AG04450 (cell line): Measurements from ENCODE around the gene ATP2A3. TPM values are rescaled to one million over a fixed set of nuclear protein-coding genes. Genes with fewer than 3 reads are reported as not detected.

ENCODE experiments used
- CTCF ChIA-PET: fragments of 300-600, 350-600 bp; formaldehyde crosslinking; extraction: SDS; loops from one replicate; lab custom pipeline; 2022; ENCODE audit warnings: antibody characterized with exemption, inconsistent platforms; lab: Charles Lee
- POLR2A ChIA-PET: fragments of 350-600 bp; formaldehyde crosslinking; extraction: SDS; loops from one replicate; lab custom pipeline; 2021; ENCODE audit warnings: antibody characterized with exemption, inconsistent platforms; lab: Yijun Ruan, JAX
- DNase-seq: peaks from one replicate; pipeline ENCODE4 v3.0.0-alpha.2; 2011; ENCODE audit warnings: low read depth, low spot score
- H3K27ac ChIP-seq: one replicate; pipeline ENCODE4 v1.5.1; 2012; ENCODE audit warnings: low read depth, low read length, control low read depth
- H3K27me3 ChIP-seq: one replicate; pipeline ENCODE4 v1.6.0; 2012; ENCODE audit warnings: low read length; ENCODE audit not compliant: control insufficient read depth, insufficient read depth
- H3K4me3 ChIP-seq: 2 replicates; pipeline ENCODE4 v1.5.1; 2011; ENCODE audit warnings: mild to moderate bottlenecking, low read depth, low read length, control low read depth
- H3K9me3 ChIP-seq: 2 replicates; pipeline ENCODE4 v1.5.1; 2012; ENCODE audit warnings: low read length; ENCODE audit not compliant: control insufficient read depth, insufficient read depth
- polyA minus RNA-seq: library from RNA; depleted of rRNA, polyadenylated mRNA; stranded (reverse); fragments of >200 nt; gene quantifications from 2 replicates; pipeline ENCODE4 v1.2.3, GENCODE V29; 2011; rRNA and poly(A)+ RNA removed
- polyA plus RNA-seq: library from polyadenylated mRNA; depleted of rRNA; stranded (reverse); fragments of >200 nt; gene quantifications from 2 replicates; pipeline ENCODE4 v1.2.3, GENCODE V29; 2011; rRNA removed
- TF ChIP-seq, protein P1 (sequence below): IDR thresholded peaks from 2 replicates; pipeline ENCODE4 v1.5.1; 2011; ENCODE audit warnings: low read depth, low read length, control low read depth, inconsistent platforms

The ATP2A3 gene
- polyA plus RNA-seq (0.46 and 0.48 TPM in 2 replicates), polyA minus RNA-seq (0.70 and 0.92 TPM in 2 replicates)

DNA sequence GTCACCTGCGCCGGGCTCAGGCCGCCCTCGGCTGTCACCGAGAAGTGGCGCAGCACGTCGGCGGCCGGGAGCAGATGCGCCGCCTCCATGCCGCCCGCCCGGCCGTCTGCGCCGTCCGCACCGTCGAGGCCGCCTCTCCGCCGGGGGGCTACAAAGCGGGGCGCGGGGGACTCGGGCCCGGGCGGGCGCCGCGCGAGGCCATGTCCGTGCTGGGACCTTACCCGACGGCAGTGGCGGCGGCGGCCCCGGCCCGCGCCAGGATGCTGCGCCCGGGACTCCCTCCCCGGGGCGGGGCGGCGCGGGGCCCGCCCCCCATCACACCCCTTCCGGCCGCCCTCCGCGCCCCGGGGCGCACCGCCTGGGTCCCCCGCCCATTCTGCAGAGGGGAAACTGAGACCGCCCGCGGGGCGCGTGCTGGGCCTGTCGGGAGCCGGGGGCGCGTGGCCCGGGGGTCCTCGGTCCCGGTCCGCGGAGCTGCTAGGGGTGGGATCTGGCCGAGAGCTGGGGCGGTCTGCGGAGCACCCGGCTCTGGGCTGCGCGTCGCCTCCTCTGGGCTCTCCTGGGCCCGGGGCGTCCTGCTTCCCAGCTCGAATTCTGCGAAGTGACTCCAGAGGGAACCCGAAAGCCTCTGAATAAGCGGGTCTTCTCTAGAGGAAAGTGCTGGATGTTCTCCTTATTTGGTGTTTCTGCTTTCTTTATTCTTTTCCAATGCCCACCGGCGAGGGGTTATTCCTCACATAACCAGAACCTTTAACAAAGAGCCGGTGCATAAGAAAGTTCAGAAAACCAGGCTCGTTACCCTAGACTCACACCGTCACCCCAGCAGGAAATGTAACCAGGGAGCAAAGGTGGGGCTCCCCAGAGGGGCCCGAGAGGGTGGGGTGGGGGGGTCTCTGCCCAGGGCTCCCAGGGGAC is at the start of gene ATP2A3:
ATP2A3 (minus strand) TSS at position 235 of the 915 bp plus-strand sequence; CDS start at position 89, 146 bp downstream.
- peak within 1 kb of the TSS; percentile 49 for H3K4me3 ChIP-seq
- H3K9me3 ChIP-seq: no peaks in the 10 kb centered on the region; the same call in 1 of the 2 replicates
- H3K27ac ChIP-seq: no peak within 1 kb of the TSS
- POLR2A ChIA-PET: interaction anchor here (1.0 to 1.8 kb wide), 2 partner anchors 8 to 44 kb away, joined by 3 to 6 read pairs; no protein-coding TSS in a partner anchor
- no peak for DNase-seq
- TF ChIP-seq, protein P1, sequence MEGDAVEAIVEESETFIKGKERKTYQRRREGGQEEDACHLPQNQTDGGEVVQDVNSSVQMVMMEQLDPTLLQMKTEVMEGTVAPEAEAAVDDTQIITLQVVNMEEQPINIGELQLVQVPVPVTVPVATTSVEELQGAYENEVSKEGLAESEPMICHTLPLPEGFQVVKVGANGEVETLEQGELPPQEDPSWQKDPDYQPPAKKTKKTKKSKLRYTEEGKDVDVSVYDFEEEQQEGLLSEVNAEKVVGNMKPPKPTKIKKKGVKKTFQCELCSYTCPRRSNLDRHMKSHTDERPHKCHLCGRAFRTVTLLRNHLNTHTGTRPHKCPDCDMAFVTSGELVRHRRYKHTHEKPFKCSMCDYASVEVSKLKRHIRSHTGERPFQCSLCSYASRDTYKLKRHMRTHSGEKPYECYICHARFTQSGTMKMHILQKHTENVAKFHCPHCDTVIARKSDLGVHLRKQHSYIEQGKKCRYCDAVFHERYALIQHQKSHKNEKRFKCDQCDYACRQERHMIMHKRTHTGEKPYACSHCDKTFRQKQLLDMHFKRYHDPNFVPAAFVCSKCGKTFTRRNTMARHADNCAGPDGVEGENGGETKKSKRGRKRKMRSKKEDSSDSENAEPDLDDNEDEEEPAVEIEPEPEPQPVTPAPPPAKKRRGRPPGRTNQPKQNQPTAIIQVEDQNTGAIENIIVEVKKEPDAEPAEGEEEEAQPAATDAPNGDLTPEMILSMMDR: no peak
- CTCF ChIA-PET: interaction anchor here (1.4 to 1.5 kb wide), 2 partner anchors 44 to 118 kb away, joined by 4 read pairs; partner anchors contain the start of gene NCBP3
- peaks cover 40% of the 10 kb centered on the region for H3K27me3 ChIP-seq

DNA sequence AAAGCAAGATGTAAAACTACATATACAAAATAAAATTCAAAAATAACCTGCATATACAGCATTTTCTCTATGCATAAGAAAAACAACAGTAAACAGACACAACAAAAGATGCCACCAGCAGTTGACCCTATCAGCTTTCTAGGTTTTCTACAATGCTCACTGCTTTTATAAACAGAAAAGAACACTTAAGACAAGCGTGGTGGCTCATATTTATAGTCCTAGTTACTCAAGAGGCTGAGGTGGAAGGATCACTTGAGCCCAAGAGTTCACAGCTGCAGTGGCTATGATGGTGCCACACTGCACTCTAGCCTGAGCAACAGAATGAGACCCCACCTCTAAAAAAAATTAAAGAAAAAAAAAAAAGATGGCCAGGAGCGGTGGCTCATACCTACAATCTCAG is 46.5 kb upstream of the ATP2A3 start:
- no peak for DNase-seq
- TF ChIP-seq, protein P1: no peak
- Histone ChIP-seq H3K27ac (no peak overlapping the region), H3K4me3 (no peak overlapping the region), H3K9me3 (no peaks in the 10 kb centered on the region), H3K27me3 (no peaks in the 10 kb centered on the region)
- POLR2A ChIA-PET: no interaction called here
- CTCF ChIA-PET: interaction anchor here (3.4 kb wide), 1 partner anchor 97 kb away, joined by 21 read pairs; no protein-coding TSS in a partner anchor

DNA sequence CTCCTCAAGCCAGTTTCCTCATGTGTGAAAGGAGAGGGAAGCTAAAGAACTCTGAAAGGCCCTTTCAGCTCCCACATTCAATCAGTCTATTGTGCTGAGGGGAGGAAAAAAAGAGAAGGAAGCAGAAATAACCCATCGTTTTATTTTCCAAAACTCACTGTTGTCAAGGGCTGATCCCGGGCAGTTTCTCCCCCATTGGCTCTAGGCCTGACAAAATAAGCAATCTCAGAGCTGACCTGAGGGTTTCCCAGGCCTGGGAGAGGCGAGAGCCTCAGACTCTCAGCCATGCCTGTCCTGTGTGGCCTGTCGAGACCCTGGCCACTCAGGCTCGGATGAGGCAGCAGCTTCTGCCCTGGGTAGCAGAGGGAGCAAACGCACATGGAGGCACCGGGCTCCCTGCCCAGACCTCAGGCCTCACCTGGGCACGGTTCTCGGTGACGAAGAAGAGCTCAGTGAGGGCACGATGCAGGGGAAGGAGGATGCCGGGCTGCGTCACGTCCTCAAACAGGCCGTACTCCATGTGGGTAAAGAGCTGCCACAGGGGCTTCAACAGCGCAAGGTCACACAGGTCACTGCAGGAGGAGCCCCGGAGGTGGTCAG is 45.0 kb upstream of the ATP2A3 start:
- ChIA-PET CTCF (interaction anchor here (0.6 to 3.4 kb wide), 6 partner anchors 9 to 99 kb away, joined by 3 to 21 read pairs (median 3); no protein-coding TSS in a partner anchor), POLR2A (interaction anchor here (0.5 to 1.8 kb wide), 3 partner anchors 44 to 181 kb away, joined by 3 to 6 read pairs (median 3); no protein-coding TSS in a partner anchor)
- Histone ChIP-seq H3K9me3 (no peaks in the 10 kb centered on the region; the same call in 1 of the 2 replicates), H3K27me3 (no peaks in the 10 kb centered on the region), H3K4me3 (no peak overlapping the region), H3K27ac (peak overlapping the region; percentile 71)
- TF ChIP-seq, protein P1: no peak
- DNase-seq: no peak

DNA sequence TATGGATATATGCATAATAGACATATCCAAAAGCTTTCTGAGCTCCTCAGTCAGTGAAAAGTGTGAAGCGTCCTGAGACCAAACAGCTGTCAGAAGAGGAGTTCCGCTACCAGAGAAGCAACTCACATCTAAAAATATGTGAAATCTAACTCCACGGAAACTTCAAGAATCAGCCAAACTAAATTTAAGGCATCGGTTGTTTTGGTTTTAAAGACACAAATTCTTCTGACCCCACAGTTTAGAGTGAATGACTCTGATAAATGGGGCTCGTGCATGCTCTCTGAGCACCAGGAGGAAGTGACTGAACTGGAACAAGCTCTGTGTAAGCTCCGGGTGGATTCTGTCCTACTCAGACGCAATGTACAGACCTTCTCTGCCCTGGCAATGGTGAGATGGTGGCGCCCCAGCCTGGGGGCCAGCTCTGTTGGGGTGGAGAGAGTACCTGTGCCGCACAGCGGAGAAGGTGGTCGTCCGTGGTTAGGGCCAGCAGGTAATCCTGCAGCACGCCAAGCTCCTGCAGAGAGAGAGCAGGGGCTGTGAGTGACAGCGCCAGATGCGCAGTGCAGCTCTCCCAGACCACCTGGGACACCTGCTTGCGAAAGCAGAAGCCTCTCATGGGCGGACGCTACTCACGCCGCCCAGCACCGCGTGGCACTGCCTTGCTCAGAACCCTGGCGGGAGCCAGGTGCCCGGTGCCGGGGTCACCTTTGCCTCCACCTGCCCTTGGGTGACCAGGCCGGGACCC is 44.4 kb upstream of the ATP2A3 start:
- H3K4me3 ChIP-seq: no peak overlapping the region
- peak; percentile 74 for DNase-seq
- POLR2A ChIA-PET: interaction anchor here (0.5 to 1.8 kb wide), 7 partner anchors 17 to 1461 kb away, joined by 3 to 9 read pairs (median 3); no protein-coding TSS in a partner anchor
- H3K9me3 ChIP-seq: no peaks in the 10 kb centered on the region; the same call in 1 of the 2 replicates
- peak overlapping the region; percentile 71 for H3K27ac ChIP-seq
- CTCF ChIA-PET: interaction anchor here (0.6 to 3.4 kb wide), 9 partner anchors 19 to 284 kb away, joined by 3 to 21 read pairs (median 3); no protein-coding TSS in a partner anchor
- TF ChIP-seq, protein P1: no peak
- H3K27me3 ChIP-seq: no peaks in the 10 kb centered on the region
